NCI-H460 (cell line): ENCODE data around the gene SEPHS2. TPM values are rescaled to one million over a fixed set of nuclear protein-coding genes. Genes with fewer than 3 reads are reported as not detected.
"Not testable (repeated sequence)": the region's sequence is repeated elsewhere in the genome, so short reads cannot be mapped to it uniquely, and the experiment has no call there.

ENCODE experiments used
- DNase-seq: peaks from one replicate; pipeline ENCODE4 v3.0.0-alpha.2; 2016; ENCODE audit warnings: low read depth; ENCODE audit errors: extremely low read depth
- small RNA-seq, 2 experiments: library from RNA; depleted of rRNA; stranded (forward); fragments of <200 nt; gene quantifications; one replicate each; pipeline ENCODE3, GENCODE V24; 2014
- total RNA-seq: library from RNA; depleted of rRNA; stranded (reverse); fragments of >200 nt; shearing (Covaris generic); gene quantifications from 2 replicates; pipeline ENCODE4 v1.2.3, GENCODE V29; 2014; rRNA removed

Gene SEPHS2
- total RNA-seq, 1 experiment from 2014 or later, result 25.5 TPM

DNA sequence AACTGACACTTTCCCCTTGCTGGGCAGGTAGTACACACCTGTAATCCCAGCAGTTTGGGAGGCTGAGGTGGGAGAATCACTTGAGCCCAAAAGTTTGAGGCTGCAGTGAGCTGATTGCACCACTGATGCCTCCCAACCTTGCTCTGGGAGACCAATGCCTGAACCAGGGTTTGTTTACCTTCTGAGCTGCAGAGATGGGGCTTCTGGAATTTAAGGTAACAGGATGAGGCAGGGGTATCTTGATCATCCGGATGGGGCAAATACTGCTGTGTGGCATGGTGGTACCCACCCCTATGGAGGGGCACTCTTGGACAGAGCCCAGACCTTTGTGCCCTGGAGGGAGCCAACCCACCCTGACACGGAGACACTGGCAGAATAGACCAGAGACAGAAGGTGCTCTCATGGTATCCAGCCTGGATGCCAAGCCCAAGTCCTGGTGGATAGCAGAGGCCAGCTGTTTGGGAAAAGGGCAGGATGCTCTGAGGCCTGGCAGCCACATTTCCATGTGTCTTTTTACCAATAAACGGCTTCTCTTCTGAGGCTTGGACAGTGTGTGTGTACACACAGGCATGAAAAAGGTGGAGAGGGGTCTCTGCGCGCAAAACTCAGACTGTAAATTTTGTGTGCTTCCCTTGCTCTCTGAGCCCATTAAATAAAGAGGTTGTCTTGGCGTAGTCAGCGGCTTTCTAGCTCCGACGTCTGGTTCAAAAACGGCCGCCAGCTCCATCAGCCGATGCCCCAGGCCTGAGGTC, 46.1 kb downstream of the SEPHS2 start:
- no peak for DNase-seq

DNA sequence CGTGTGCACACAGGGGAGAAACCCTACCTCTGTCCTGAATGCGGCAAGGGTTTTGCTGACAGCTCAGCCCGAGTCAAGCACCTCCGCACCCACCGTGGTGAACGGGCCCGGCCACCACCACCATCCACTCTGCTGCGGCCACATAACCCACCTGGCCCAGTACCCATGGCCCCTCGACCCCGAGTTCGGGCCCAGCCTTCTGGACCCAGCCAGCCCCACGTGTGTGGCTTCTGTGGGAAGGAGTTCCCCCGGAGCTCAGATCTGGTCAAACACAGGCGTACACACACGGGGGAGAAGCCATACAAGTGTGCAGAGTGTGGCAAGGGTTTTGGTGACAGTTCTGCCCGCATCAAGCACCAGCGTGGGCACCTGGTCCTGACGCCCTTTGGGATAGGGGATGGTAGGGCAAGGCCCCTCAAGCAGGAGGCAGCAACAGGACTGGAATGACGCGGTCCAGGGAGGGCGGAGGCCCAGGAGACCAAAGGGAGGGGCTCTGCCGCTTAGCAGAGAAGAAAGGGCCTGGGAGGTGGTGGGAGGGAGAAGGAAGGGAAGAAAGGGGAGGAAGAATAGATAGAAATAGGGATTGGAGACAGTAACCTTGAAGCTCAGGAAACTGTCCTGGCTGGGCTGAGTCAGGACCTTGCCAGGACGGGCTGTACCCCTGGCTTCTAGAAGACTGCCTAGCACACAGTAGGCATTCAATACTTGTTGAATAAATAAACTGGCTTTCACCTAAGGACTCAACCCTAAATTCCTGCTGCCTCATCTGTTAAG, 46.8 kb downstream of the SEPHS2 start:
- DNase-seq, result no peak

DNA sequence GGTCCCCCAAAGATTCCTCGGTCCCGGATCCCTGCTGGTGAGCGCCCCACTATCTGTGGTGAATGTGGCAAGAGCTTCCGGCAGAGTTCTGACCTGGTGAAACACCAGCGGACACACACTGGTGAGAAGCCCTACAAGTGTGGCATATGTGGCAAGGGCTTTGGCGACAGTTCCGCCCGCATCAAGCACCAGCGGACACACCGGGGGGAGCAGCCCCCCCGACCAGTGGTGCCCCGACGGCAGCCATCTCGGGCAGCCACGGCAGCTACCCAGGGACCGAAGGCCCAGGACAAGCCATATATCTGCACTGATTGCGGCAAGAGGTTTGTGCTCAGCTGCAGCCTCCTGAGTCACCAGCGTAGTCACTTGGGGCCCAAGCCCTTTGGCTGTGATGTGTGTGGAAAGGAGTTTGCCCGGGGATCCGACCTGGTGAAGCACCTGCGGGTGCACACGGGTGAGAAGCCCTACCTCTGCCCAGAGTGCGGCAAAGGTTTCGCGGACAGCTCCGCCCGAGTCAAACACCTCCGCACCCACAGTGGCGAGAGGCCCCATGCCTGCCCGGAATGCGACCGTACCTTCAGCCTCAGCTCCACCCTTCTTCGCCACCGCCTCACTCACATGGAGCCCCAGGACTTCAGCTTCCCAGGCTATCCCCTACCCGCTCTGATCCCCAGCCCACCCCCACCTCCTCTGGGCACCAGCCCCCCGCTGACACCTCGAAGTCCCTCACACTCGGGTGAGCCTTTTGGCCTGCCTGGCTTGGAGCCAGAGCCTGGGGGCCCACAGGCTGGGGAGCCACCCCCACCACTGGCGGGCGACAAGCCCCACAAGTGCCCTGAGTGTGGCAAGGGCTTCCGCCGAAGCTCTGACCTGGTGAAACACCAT, 47.7 kb downstream of the SEPHS2 start:
- DNase-seq, result no peak

DNA sequence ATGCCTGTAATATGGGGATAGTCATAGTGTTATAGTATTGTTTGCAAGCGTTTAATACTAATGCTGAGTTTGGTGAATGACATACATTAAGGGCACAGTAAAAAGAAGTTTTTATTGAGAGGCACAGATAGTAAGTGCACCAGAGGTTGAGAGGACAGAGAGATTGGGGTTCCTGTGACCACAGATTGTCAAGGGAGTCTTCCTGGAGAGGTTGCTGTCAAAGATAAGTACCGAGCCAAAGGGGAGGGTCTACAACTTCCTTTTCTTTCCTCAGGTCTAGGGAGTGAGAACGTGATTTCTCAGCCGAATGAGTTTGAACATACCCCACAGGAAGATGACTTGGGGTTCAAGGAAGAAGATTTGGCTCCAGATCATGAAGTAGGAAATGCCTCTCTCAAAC, 48.6 kb downstream of the SEPHS2 start:
- no peak for DNase-seq

DNA sequence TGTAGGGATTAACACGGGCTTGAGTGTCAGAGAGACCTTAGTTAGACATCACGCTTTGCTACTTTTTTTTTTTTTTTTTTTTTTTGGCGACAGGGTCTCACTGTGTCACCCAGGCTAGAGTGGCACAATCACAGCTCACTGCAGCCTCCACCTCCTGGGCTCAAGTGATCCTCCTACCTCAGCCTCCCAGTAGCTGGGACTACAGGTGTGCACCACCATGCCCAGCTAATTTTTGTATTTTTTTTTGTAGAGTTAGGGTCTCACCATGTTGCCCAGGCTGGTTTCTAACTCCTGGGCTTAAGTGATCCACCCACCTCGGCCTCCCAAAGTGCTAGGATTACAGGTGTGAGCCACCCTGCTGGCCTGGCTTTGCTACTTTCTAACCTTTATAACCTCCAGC, 49.0 kb downstream of the SEPHS2 start:
- DNase-seq, result not testable (repeated sequence)

DNA sequence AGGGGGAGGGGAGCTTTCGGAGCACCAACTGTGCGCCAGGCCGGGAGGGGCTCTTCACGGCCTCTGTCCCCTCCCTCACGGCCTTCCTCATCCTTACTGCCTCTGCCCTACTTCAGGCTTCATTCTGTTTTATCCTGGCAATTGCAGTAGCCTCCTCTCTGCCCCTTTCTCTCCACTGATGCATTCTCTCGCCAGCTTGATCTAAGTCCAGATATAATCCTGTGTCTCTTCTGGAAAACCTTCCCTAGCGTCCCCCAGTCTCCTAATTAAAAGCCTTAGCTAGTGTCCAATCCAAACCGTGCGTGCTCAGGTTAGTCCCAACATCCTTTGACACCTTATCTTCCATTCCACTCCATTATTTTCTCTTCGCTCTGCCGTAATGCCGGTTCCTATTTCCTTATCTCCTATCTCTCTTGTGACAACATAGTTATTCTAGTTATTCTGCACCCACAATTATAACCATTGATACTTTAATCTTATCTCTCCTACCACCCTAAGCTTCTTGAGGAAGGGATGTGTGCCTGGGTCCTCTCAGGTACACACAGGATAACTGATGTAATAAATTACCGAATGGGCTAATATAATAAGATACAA, 49.6 kb downstream of the SEPHS2 start:
- DNase-seq, result no peak

DNA sequence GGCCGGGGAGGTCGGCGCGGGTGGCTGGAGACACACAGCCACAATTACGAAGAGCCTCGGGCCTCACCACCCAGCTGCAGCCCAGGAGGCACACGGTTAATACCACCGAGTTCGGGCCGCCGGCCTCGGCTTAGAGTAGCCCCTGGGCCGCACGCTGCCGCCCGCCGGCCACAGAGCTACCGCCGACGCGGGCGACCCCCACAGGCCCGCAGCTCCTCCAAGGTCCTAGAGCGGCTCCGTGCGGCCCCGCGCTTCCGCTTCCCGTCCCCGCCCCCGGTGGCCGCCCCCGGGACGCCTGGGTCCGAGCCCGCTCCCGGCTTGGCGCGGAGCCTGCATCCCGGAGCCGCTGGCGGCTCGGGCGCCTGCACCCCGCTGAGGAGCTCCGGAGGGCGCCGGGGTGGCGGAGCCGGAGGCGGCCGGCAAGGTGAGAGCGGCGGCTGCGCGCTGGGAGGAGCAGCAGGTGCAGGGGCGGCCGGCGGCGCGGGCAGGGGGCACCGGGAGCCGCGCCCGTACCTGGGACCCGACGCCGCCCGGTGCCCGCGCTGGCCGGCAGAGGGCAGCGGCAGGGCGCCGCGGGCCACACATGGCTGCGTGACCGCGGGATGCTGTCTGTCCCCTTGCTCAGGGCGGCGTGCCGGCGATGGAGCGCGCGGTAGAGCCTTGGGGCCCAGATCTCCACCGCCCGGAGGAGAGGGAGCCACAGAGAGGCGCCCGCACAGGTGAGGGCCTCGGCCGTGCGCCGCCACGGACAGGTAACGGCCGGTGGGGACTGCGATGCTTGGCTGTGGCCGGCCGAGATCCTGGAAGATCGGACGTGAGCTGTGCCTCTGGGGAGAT, 50.3 kb downstream of the SEPHS2 start, which contains the start of gene ZNF48:
Gene ZNF48, plus strand, starts transcription at position 266 of the 837 bp plus-strand sequence. Its CDS starts 375 bp downstream, at position 641.
- DNase-seq, result peak; percentile 48

DNA sequence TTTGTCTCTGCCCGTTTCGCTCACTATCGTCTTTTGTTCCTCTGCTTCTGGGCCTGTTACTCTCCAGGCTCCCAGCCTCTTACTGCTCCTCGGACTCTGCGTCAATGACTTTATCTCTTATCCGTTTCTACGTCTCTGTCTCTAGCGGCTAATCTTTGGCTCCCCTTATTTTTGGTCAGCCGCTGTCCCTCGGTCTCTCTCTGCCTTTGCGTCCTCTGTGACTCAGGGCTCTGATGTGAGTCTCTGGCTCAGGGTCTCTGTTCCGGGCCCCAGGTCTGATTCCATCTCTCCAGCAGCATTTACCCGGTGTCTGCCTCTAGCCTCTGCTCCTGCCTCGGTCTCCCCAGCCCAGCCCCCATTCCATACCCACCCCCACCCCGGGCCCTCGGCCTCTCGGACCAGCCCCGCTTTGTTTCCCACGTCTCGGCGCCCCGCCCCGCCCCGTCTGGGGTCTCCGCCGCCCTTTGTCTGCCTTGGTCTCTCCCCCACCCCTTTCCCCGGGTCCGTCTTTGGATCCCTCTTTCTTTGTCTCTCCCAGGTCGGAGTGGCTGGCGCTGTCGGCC, 51.0 kb downstream of the SEPHS2 start:
- DNase-seq, result no peak

Small RNA genes within 50 kb of the gene (small RNA-seq; reads per million reads assigned to genes)
- gene RF00019, result 0 reads per million in 2 experiments
- gene RF00406, result 2.0 to 3.8 reads per million in 2 experiments
- gene RNU7-61P, result 0.02 to 0.88 reads per million in 2 experiments

Other genes starting within 250 kb of the SEPHS2 start
- 2.8 and 4.4 TPM in 2 replicates for gene SULT1A3, start 246.6 kb downstream of the SEPHS2 start, total RNA-seq
- gene NPIPB13, start 197.4 kb downstream of the SEPHS2 start, total RNA-seq, result 1.1 and 2.8 TPM in 2 replicates
- gene CD2BP2, start 90.6 kb downstream of the SEPHS2 start, total RNA-seq, result 36.5 and 39.0 TPM in 2 replicates
- 12.3 and 13.2 TPM in 2 replicates for gene TBC1D10B, start 75.4 kb downstream of the SEPHS2 start, total RNA-seq
- gene MYL11, start 71.1 kb downstream of the SEPHS2 start, total RNA-seq, result not detected in 2 replicates
- 0.26 TPM in 1 of 2 replicates, not detected in the other for gene SEPTIN1, start 63.3 kb downstream of the SEPHS2 start, total RNA-seq
- gene ZNF48, start 50.5 kb downstream of the SEPHS2 start, total RNA-seq, result 8.3 and 8.4 TPM in 2 replicates
- gene ZNF771, start 38.3 kb downstream of the SEPHS2 start, total RNA-seq, result 6.2 and 6.4 TPM in 2 replicates
- 29.9 and 35.9 TPM in 2 replicates for gene DCTPP1, start 15.8 kb downstream of the SEPHS2 start, total RNA-seq
- not detected in 2 replicates for gene ITGAL, start 26.9 kb upstream of the SEPHS2 start, total RNA-seq
- gene ZNF768, start 80.7 kb upstream of the SEPHS2 start, total RNA-seq, result 37.7 and 39.0 TPM in 2 replicates
- gene ZNF747, start 89.0 kb upstream of the SEPHS2 start, total RNA-seq, result 6.2 and 6.6 TPM in 2 replicates
- gene ZNF764, start 112.5 kb upstream of the SEPHS2 start, total RNA-seq, result 7.7 and 8.5 TPM in 2 replicates
- 5.8 and 7.7 TPM in 2 replicates for gene ZNF688, start 125.8 kb upstream of the SEPHS2 start, total RNA-seq
- gene ZNF785, start 139.8 kb upstream of the SEPHS2 start, total RNA-seq, result 0.14 and 0.45 TPM in 2 replicates
- gene ZNF689, start 164.5 kb upstream of the SEPHS2 start, total RNA-seq, result 8.2 and 10.0 TPM in 2 replicates
- 13.0 and 15.7 TPM in 2 replicates for gene PRR14, start 205.1 kb upstream of the SEPHS2 start, total RNA-seq
- 26.0 and 29.3 TPM in 2 replicates for gene FBRS, start 212.6 kb upstream of the SEPHS2 start, total RNA-seq